Spinal cord (tissue), 10 donors: ENCODE measurements around the gene ARHGEF19. TPM values are rescaled to one million over a fixed set of nuclear protein-coding genes. Genes with fewer than 3 reads are reported as not detected.
"Not testable (repeated sequence)": the region's sequence is repeated elsewhere in the genome, so short reads cannot be mapped to it uniquely, and the experiment has no call there.

Experiments
- DNase-seq, 6 donors: peaks; one replicate each; pipeline versions ENCODE4 v3.0.0 to v3.0.0-alpha.2; 2013 to 2015; ENCODE audit warnings: low spot score in 6 of 6, low read depth in 4 of 6
- H3K27ac ChIP-seq: one replicate; pipeline ENCODE4 v1.5.1; 2013; ENCODE audit warnings: low read depth, low read length, control low read depth
- H3K27me3 ChIP-seq: one replicate; pipeline ENCODE4 v1.6.1; 2013; ENCODE audit warnings: low read length; ENCODE audit not compliant: control insufficient read depth, insufficient read depth
- H3K36me3 ChIP-seq: one replicate; pipeline ENCODE4 v1.6.1; 2013; ENCODE audit warnings: low read length; ENCODE audit not compliant: control insufficient read depth, insufficient read depth
- H3K4me1 ChIP-seq: one replicate; pipeline ENCODE4 v1.6.1; 2013; ENCODE audit warnings: low read length; ENCODE audit not compliant: control insufficient read depth, insufficient read depth
- H3K4me3 ChIP-seq: one replicate; pipeline ENCODE4 v1.5.1; 2013; ENCODE audit warnings: low read depth, low read length, control low read depth
- H3K9me3 ChIP-seq: one replicate; pipeline ENCODE4 v1.6.1; 2013; ENCODE audit warnings: low read length; ENCODE audit not compliant: control insufficient read depth, insufficient read depth
- WGBS: methylation state at CpG from one replicate; pipeline ENCODE4 v1.1.5; 2013; ENCODE audit warnings: missing lambda C conversion rate; ENCODE audit not compliant: insufficient coverage; 5-methylcytosine and 5-hydroxymethylcytosine counted together
- polyA plus RNA-seq, 2 donors: library from polyadenylated mRNA; unstranded; fragments of 120-200 nt; gene quantifications; one replicate each; pipeline ENCODE4 v1.2.1, GENCODE V29; 2013; ENCODE audit not compliant: insufficient read length in 2 of 2
- total RNA-seq, 2 donors: library from RNA; depleted of rRNA in 1 of 2; stranded (reverse); fragments of 120-200 nt in 1 of 2; fragments of >200 nt in 1 of 2; gene quantifications; one replicate each; pipeline versions ENCODE4 v1.2.3 to v1.2.4, GENCODE V29; 2013 to 2014
- donor health status: healthy.

The ARHGEF19 gene
- total and polyA plus RNA-seq, 4 donors, result 1.6 to 5.1 (median 2.5) TPM

GRCh38 chr1:16163608-16164212 is 48.7 kb downstream of the ARHGEF19 start:
- not testable (repeated sequence) for H3K4me3 ChIP-seq, H3K27me3 ChIP-seq, DNase-seq, H3K27ac ChIP-seq, H3K9me3 ChIP-seq, H3K36me3 ChIP-seq
- peaks cover 14% of the 10 kb centered on the region for H3K4me1 ChIP-seq
- WGBS, result 94% methylated on average over 7 of the region's 12 CpGs

DNA sequence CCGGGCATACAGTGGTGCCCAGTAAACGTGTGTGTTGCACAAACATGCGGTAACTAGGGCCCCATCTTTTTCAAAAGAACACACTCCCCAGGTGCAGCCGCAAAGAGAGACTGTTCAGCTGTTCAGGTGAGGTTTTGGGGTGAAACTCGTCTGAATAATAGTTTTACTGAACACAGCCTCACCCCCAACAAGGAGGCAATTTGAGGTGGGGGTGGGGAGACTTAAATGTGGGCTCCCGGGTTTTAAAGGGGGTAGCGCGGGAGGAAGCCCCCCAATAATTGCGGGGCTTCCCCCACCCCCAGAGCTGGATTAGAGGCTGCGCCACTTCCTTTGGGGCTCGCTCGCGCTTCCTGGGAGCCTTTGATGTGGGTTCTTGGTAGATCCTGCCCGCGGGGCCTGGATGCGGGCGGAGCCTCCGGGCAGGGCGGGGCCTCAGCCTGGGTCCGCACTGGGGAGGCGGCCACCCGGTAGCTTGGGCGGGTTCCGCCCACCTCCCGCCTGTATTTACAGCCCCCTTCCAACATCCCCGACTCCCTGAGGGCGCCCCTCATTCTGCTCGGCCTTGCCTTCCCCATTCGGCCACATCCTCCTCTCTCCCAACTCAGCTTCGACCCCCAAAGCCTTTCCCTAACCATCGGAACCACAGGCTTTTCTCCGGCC is 50.2 kb downstream of the ARHGEF19 start:
- Histone ChIP-seq H3K36me3 (no peaks in the 10 kb centered on the region), H3K4me3 (no peak overlapping the region), H3K27ac (no peak overlapping the region), H3K4me1 (peaks cover 4% of the 10 kb centered on the region), H3K27me3 (peaks cover 3% of the 10 kb centered on the region), H3K9me3 (no peaks in the 10 kb centered on the region)
- 33% methylated on average over 17 of the region's 32 CpGs for WGBS
- no peak for DNase-seq

DNA sequence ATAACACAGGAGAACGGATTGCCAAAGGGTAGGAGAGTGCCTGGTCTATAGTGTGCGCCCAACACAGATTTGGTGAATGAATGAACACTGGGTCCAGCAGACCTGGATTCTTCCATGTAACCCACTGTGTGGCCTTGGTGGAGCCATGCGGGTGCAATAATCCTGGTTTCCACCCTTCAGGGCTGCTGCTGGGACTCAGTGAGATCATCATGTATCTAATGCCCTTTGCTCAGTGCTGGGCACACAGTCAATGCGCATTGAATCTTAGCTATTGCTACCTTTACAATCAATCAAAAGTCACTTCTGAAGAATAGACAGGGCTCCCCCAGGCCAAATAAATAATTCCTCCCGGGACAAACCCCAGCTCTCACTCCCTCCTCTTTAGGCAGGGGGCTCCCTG is 50.7 kb downstream of the ARHGEF19 start:
- no peaks in the 10 kb centered on the region for H3K36me3 ChIP-seq
- no peaks in the 10 kb centered on the region for H3K4me1 ChIP-seq
- WGBS, result 76% methylated on average over 5 of the region's 5 CpGs
- H3K27me3 ChIP-seq, result peaks cover 3% of the 10 kb centered on the region
- H3K27ac ChIP-seq, result no peak overlapping the region
- no peak for DNase-seq
- no peaks in the 10 kb centered on the region for H3K9me3 ChIP-seq
- H3K4me3 ChIP-seq, result no peak overlapping the region

GRCh38 chr1:16158993-16159831 is 53.2 kb downstream of the ARHGEF19 start:
- WGBS, result 89% methylated on average over 8 of the region's 16 CpGs
- H3K9me3 ChIP-seq, result no peaks in the 10 kb centered on the region
- DNase-seq, result no peak
- H3K27ac ChIP-seq, result no peak overlapping the region
- H3K4me3 ChIP-seq, result no peak overlapping the region
- H3K4me1 ChIP-seq, result peaks cover 20% of the 10 kb centered on the region
- H3K27me3 ChIP-seq, result peaks cover 16% of the 10 kb centered on the region
- H3K36me3 ChIP-seq, result no peaks in the 10 kb centered on the region

DNA sequence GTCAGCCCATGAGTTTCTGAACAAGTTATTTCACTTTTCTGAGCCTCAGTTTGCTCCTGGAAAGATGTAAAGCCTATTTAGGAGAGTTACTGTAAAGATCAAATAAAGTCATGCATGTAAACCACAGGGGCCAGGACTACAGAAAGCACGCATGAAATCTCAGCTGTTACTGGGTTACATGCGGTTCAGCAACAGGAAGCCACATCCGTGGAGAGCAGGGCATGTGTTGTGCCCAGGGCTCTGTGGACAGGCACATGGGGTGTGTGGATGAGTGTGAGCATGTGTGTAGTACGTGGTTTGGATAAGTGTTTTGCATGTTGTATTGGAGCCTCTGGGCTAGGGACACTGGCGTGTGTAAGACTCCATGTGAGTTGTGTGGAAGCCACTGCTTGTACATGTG is 54.4 kb downstream of the ARHGEF19 start:
- H3K4me3 ChIP-seq, result no peak overlapping the region
- H3K4me1 ChIP-seq, result peaks cover 32% of the 10 kb centered on the region
- peaks cover 27% of the 10 kb centered on the region for H3K27me3 ChIP-seq
- H3K9me3 ChIP-seq, result no peaks in the 10 kb centered on the region
- H3K36me3 ChIP-seq, result no peaks in the 10 kb centered on the region
- 91% methylated on average over 5 of the region's 5 CpGs for WGBS
- no peak for DNase-seq
- no peak overlapping the region for H3K27ac ChIP-seq

DNA sequence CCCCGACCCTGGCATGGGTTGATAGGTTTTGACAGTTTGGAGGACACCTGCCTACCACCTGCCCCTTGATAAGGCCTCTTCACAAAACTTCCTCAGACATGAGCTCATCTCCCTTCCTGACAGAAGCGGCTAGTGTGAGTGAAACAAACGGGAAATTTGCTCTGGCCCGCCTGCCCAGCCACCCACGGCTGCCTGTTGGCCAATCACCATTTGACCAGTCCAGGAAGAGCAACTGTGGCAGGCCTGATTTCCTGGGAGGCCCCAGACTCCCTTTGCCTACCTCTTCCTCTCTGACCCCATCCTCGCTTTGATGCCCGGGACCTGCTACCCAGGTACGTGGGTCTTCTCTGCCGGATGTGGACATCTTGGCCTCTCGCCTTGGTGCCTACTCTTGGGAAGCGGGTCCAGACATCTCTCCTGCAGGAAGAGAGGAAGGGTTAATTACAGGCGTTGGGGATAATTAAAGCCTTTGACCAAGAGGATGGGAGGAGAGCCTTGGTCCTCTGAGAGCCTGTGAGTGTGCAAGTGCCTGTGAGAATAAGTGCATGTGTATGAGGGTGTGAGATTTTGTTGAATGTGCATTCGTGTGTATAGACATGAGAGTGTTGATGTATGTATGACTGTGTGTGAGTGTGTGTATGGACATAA is 55.5 kb downstream of the ARHGEF19 start:
- no peak for DNase-seq
- H3K36me3 ChIP-seq, result no peaks in the 10 kb centered on the region
- H3K9me3 ChIP-seq, result no peaks in the 10 kb centered on the region
- no peak overlapping the region for H3K4me3 ChIP-seq
- H3K27me3 ChIP-seq, result peaks cover 30% of the 10 kb centered on the region
- 79% methylated on average over 11 of the region's 13 CpGs for WGBS
- H3K4me1 ChIP-seq, result peaks cover 41% of the 10 kb centered on the region
- peak overlapping the region; percentile 79 for H3K27ac ChIP-seq

DNA sequence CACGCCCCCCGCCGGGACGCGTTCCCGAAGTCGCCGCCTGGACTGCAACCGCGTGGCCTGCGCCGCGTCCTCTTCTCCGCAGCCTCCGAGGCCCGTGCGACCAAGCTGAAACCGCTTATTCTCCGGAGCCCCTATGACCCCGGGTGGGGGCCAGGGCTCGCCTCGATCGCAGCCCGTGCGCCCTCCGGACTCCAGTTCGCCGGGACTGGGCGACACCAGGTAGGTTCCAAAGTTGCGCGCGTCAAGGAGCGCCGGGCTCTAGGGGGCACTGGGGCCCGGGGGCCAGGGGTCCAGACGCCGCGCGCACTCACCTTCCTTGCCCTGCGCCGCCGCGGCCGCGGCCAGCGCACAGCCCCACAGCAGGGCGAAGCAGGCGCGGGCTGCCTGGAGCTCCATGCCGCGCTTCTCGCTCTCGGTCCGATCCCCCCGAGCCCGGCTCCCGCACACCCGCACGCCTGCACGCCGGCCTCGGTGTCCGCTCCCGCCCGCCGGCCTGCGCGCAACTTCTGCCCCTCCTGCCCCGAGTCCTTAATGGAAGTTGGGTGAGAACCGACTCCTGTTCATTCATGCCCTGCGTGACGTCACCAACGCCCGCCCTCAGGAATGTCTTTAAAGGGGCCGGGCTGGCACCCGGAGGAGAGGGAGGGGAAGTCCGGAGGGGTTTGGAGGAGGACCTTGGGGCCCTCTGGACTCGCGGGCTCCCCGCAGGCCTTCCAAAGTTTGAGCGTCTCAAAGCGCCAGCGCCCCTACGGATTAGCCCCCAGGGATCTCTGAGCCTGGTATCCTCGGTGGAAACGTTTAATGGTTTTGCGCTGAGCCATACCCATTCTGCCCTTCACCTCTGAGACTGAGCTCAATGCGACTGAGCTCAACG is 56.7 kb downstream of the ARHGEF19 start, which contains the start of gene EPHA2:
Gene EPHA2, minus strand, starts transcription at position 533 of the 874 bp plus-strand sequence. Its CDS starts 137 bp downstream, at position 396.
- DNase-seq, result peak in 4 of 6 donors; percentile 47 to 92 (median 79)
- no peaks in the 10 kb centered on the region for H3K9me3 ChIP-seq
- peaks cover 53% of the 10 kb centered on the region for H3K4me1 ChIP-seq
- WGBS, result under 1% methylated on average over 89 of the region's 89 CpGs
- H3K36me3 ChIP-seq, result no peaks in the 10 kb centered on the region
- H3K27ac ChIP-seq, result peak within 1 kb of the TSS; percentile 84
- peaks cover 30% of the 10 kb centered on the region for H3K27me3 ChIP-seq
- peak within 1 kb of the TSS; percentile 68 for H3K4me3 ChIP-seq

DNA sequence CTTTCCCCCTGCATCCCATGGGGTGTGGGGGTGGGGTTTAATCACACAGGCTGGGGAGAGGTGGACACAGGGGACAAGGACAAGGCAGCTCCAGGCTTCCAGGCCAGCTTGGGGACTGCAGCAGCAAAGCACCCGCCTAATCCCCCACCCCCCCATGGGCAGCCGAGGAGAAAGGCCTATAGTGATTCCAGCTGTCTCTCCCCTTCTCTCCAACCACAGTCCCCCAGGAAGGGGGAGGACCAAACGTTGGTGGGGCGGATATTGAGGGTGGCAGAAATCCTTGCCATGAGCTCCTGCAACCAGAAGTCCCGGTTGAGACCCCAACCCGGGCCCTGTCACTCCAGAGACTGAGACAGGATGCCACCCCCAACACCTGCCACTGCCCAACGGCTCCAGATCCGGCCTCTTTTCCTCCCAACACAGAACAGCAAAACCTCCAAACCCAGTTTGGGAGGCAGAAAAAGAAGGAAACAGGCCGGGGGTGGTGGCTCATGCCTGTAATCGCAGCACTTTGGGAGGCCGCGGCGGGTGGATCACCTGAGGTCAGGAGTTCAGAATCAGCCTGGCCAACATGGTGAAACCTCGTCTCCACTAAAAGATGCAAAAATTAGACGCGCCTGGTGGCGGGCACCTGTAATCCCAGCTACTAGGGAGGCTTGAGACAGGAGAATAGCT is 58.3 kb downstream of the ARHGEF19 start:
- 52% methylated on average over 13 of the region's 17 CpGs for WGBS
- Histone ChIP-seq H3K27ac (peak overlapping the region; percentile 84), H3K27me3 (peaks cover 30% of the 10 kb centered on the region), H3K4me1 (peaks cover 62% of the 10 kb centered on the region), H3K36me3 (peaks cover 3% of the 10 kb centered on the region), H3K4me3 (peak overlapping the region; percentile 68), H3K9me3 (no peaks in the 10 kb centered on the region)
- DNase-seq, result no peak
